Measurements from ENCODE around the gene SUGP2. TPM values are rescaled to one million over a fixed set of nuclear protein-coding genes. Genes with fewer than 3 reads are reported as not detected.

Gene SUGP2
- total and polyA plus RNA-seq, 9 of the 15 experiments (the other 6 are each of a cell fraction or from before 2014, with no cell fraction given) = 13.1 to 101 (median 63.1) TPM

- TF ChIP-seq E2F5 (CRISPR knock-in tag; IDR thresholded peaks at IDR 0.05) (no peak), ZNF124 (CRISPR knock-in tag; IDR thresholded peaks at IDR 0.05) (no peak), ESRRB (CRISPR knock-in tag; IDR thresholded peaks at IDR 0.05; ENCODE audit: borderline replicate concordance) (no peak), ZNF212 (CRISPR knock-in tag; IDR thresholded peaks at IDR 0.05) (no peak), SIRT6 (IDR thresholded peaks at IDR 0.05; ENCODE audit: low read depth, low read length) (no peak), CREB1 (IDR thresholded peaks at IDR 0.05) (peak; percentile 73), CREB1 (CRISPR knock-in tag; IDR thresholded peaks at IDR 0.05) (peak; percentile 65; the same call in 1 of the 2 replicates), PTTG1 (tag; IDR thresholded peaks at IDR 0.05; ENCODE audit: low read depth) (no peak), CTCFL (IDR thresholded peaks at IDR 0.05; ENCODE audit: borderline replicate concordance, insufficient read depth, low read depth, low read length, poor library complexity, severe bottlenecking) (no peak), SRSF9 (IDR thresholded peaks at IDR 0.05; ENCODE audit: borderline replicate concordance, low read depth, low read length) (no peak), TARDBP (IDR thresholded peaks at IDR 0.05) (no peak), ZBTB1 (CRISPR knock-in tag; IDR thresholded peaks at IDR 0.05; ENCODE audit: borderline replicate concordance, low read depth) (no peak), DMBX1 (CRISPR knock-in tag; IDR thresholded peaks at IDR 0.05; ENCODE audit: borderline replicate concordance) (no peak; the same call in 1 of the 2 replicates), SFPQ (IDR thresholded peaks at IDR 0.05; ENCODE audit: low read depth, low read length) (no peak), ZC3H11A (IDR thresholded peaks at IDR 0.05; ENCODE audit: low read depth, low read length) (no peak), ZNF655 (CRISPR knock-in tag; IDR thresholded peaks at IDR 0.05) (no peak), CBX1 (IDR thresholded peaks at IDR 0.05; ENCODE audit: low read depth) (no peak; the same call in 1 of the 2 replicates), TRIM25 (IDR thresholded peaks at IDR 0.05; ENCODE audit: borderline replicate concordance) (no peak), HDGF (IDR thresholded peaks at IDR 0.05) (no peak; the same call in 1 of the 2 replicates), CREM (IDR thresholded peaks at IDR 0.05; ENCODE audit: low read depth) (peak; percentile 56; the same call in 1 of the 2 replicates)
These were observed 30.1 kb upstream of the SUGP2 start, which contains the start of gene SLC25A42 (continued) for GRCh38 chr19:19063183-19064097.

All from K562 (cell line).